ENCODE data around the gene ENO1. TPM values are rescaled to one million over a fixed set of nuclear protein-coding genes. Genes with fewer than 3 reads are reported as not detected.

Gene ENO1
- total and polyA plus RNA-seq, 2 donors (not counting 3 experiments of a cell fraction or from before 2014, with no cell fraction given) = 1,111 to 1,593 TPM

DNA sequence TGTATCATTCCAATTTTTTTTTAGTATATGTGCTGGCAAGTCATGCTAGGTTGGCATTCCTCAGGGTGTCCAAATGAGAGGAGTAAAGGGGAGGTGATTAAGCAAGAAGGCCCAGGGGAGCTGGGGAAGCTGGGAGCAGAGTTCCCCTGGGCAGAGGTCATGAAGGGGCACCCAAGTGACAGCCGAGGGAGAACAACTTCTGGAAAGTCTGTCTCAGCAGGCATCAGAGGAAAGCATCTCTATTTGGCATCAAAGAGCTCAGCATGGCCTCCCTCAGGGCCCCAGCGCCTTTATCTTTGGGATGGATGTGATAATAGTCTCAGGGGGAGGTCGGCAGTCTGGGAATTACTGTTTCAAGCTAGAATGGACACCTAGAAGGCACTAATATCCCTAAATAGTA, 5.0 kb upstream of the ENO1 start:
- TF ChIP-seq MYC (IDR thresholded peaks at IDR 0.05; ENCODE audit: low read depth, low read length) (no peak), JUN (IDR thresholded peaks at IDR 0.05; ENCODE audit: borderline replicate concordance, insufficient read depth, insufficient read length, low read depth) (no peak), FOS (IDR thresholded peaks at IDR 0.05; ENCODE audit: borderline replicate concordance, insufficient read depth, low read length) (no peak), POLR2A (IDR thresholded peaks at IDR 0.05; ENCODE audit: low read depth, low read length) (no peak), POLR2AphosphoS5 (IDR thresholded peaks at IDR 0.05; ENCODE audit: insufficient read depth, low read depth, low read length) (no peak), GATA2 (IDR thresholded peaks at IDR 0.05; ENCODE audit: insufficient read depth, insufficient read length, low read depth, low read length) (no peak), EZH2 (IDR thresholded peaks at IDR 0.05; ENCODE audit: borderline replicate concordance, low read depth, low read length, severe bottlenecking) (no peak)
- TF ChIP-seq, protein P1, sequence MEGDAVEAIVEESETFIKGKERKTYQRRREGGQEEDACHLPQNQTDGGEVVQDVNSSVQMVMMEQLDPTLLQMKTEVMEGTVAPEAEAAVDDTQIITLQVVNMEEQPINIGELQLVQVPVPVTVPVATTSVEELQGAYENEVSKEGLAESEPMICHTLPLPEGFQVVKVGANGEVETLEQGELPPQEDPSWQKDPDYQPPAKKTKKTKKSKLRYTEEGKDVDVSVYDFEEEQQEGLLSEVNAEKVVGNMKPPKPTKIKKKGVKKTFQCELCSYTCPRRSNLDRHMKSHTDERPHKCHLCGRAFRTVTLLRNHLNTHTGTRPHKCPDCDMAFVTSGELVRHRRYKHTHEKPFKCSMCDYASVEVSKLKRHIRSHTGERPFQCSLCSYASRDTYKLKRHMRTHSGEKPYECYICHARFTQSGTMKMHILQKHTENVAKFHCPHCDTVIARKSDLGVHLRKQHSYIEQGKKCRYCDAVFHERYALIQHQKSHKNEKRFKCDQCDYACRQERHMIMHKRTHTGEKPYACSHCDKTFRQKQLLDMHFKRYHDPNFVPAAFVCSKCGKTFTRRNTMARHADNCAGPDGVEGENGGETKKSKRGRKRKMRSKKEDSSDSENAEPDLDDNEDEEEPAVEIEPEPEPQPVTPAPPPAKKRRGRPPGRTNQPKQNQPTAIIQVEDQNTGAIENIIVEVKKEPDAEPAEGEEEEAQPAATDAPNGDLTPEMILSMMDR (IDR thresholded peaks at IDR 0.05; ENCODE audit: extremely low read depth in 1 of 2, insufficient read depth in 1 of 2, low read depth in 1 of 2, low read length in 2 of 2) = no peak
- TF ChIP-seq, protein P2, sequence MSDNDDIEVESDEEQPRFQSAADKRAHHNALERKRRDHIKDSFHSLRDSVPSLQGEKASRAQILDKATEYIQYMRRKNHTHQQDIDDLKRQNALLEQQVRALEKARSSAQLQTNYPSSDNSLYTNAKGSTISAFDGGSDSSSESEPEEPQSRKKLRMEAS (IDR thresholded peaks at IDR 0.05; ENCODE audit: insufficient read depth, insufficient read length) = no peak
- Histone ChIP-seq H3K9ac (replicated peaks; ENCODE audit: extremely low read depth, insufficient read depth, low read length) (no peak overlapping the region), H3K4me1 (ENCODE audit: control insufficient read depth, extremely low read depth, insufficient read depth, low read length) (peaks cover 13% of the 10 kb centered on the region), H3K4me2 (ENCODE audit: insufficient read depth, low read length) (no peak overlapping the region), H3K36me3 (ENCODE audit: control insufficient read depth in 2 of 2, extremely low read depth in 1 of 2, insufficient read depth in 2 of 2, low read length in 2 of 2) (no peaks in the 10 kb centered on the region), H3K4me3 (replicated peaks in 1 of 3; ENCODE audit: insufficient read depth in 1 of 3, low read depth in 1 of 3, low read length in 3 of 3) (no peak overlapping the region), H3K27ac (ENCODE audit: insufficient read depth, low read depth, low read length) (no peak overlapping the region), H3K9me3 (replicated peaks; ENCODE audit: control insufficient read depth, insufficient read depth, low read length) (no peaks in the 10 kb centered on the region), H2AFZ (ENCODE audit: low read depth, low read length) (no peak overlapping the region), H4K20me1 (replicated peaks; ENCODE audit: control insufficient read depth, extremely low read depth, insufficient read depth, low read length) (no peaks in the 10 kb centered on the region), H3K9me1 (replicated peaks; ENCODE audit: control insufficient read depth, extremely low read depth, insufficient read depth, low read length) (no peaks in the 10 kb centered on the region), H3K27me3 (ENCODE audit: control insufficient read depth in 2 of 2, insufficient read depth in 2 of 2, low read length in 2 of 2) (peaks cover 0 to 1% of the 10 kb centered on the region in 2 experiments), H3K79me2 (ENCODE audit: control insufficient read depth, insufficient read depth, low read length) (peaks cover under 1% of the 10 kb centered on the region)
- dilution Hi-C loops (cut with MboI; ENCODE audit: extremely low pct_ligation_motif_present, low sequenced_read_pairs) = no loop called here
- intact Hi-C loops (cut with micrococcal nuclease) = no loop called here
- no TSS peak for BruUV-seq (replicated peaks)
- CTCF ChIA-PET = no interaction called here
- no peak for DNase-seq (ENCODE audit: low read depth, low spot score)
- no peak for FAIRE-seq
- POLR2A ChIA-PET = interaction anchor here (0.7 kb wide), 1 partner anchor 680 kb away, joined by 4 read pairs; no protein-coding TSS in a partner anchor

Measured in endothelial cell of umbilical vein (primary cell).